Measurements from ENCODE around the gene LRP1B.

LRP1B gene

DNA sequence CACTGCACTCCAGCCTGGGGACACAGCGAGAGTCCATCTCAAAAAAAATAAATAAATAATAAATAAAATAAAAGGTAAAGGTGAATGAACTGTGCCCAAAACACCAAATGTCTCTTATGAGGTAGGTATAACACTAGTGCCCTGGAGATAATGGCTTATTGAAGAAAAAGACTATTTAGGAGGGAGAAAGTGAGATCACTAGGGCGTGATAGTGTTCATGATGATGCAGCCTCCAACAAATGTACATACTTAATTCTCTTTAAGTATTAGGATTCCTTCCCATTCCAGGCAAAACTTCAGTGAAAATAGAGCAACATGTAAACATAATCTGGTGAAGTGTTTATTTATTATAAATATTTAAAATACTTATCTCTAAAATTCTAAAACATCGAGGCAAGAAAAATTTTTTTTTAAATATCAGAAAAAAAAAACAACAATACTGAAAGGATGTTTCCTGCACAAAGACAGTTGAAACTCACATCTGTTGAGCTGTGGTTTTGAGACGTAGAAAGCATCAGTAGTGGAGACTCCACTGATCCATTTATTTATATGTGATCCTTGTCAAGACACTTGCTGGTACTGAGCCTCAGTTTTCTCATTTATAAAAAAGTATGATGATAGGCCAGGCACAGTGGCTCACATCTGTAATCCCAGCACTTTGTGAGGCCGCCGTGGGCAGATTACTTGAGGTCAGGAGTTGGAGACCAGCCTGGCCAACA, 183.3 kb downstream of the LRP1B start:
- DNase-seq (ENCODE audit: low spot score): no peak

- DNase-seq (ENCODE audit: low spot score): no peak
These were observed 184.8 kb downstream of the LRP1B start for GRCh38 chr2:141946016-141946415.

- DNase-seq (ENCODE audit: low spot score): no peak
These were observed 186.9 kb downstream of the LRP1B start for GRCh38 chr2:141943918-141944317.

DNA sequence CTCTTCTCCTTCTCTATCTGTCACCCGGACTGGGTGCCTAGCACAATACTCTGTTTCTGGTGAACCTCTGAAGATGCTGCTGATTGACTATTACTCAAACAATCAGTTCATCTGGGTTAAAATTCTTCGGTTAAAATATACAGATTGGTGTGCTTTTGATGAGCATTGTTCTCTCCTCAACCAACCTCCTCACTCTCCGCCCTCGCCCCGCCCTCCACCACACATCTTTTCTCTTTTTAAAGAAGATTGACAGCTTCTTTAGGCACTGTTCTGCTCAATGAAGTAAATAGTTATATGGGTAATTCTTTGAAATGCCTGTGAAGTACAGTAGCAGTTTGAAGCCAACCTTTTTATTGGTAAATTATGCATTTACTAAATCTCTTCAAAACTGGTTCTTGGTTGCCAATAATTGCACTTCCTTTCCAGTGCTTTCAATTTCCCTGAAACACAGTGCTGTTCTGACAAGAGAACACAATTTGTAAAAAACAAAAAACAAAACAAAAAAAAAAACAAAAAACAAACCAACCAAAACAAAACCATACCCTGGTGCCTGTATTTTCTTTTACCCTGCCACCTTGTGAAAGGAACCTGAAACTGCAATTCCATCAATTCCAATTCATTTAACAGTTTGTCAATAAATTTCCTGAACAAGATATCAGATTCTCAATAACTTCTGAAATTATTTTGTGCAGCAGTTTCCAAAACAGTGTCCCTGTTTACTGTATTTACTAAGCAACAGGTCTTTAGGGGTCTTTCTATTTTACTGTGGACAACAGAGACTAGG, 188.6 kb downstream of the LRP1B start:
- no peak for DNase-seq (ENCODE audit: low spot score)

DNA sequence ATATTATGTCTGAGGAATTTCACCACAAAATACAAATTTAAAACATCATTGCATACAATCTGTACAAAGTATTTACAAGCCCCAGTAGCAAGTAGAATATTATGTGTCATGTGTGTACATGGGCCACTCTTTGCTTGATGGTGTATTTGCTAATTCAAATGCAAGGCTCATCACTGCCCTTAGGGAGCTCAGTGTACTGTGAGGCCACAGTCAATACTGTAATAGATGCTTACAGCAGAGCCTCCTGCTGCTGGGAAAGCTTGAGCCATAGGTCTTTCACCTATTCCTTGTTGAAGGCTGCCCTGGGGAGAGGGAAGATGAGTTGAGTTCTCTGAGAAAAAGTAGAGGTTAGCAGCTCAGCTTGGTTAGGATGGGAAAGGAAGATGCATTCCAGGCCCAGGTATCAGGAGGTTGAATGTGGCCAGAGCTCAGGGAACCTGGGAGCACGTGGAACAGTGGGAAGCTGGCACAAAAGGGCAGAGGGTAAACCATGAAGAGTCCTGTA, 189.6 kb downstream of the LRP1B start:
- no peak for DNase-seq (ENCODE audit: low spot score)

- DNase-seq (ENCODE audit: low spot score): no peak
These were observed 190.1 kb downstream of the LRP1B start for GRCh38 chr2:141940709-141941108.

GRCh38 chr2:141933226-141933625, 197.6 kb downstream of the LRP1B start:
- DNase-seq (ENCODE audit: low spot score): no peak

- DNase-seq (ENCODE audit: low spot score): no peak
These were observed 198.6 kb downstream of the LRP1B start for GRCh38 chr2:141932261-141932660.

DNA sequence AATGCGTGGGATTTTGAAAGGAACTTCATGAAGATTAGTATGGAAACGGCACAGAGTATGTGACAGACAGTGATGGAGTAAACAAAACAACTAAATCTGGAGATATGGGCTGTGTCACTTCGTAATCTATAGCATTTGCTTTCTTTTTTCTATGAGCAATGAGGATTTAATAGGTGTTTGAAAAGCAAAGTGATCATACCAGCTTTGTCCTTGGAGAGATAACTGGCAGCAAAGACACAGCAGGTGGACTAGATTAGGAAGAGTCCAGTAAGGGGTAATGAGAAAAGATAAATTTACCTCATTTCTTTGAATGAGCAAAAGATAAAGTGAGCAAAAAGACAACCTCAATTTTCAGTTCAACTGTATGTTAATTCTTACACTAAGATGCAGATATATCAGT, 199.0 kb downstream of the LRP1B start:
- no peak for DNase-seq (ENCODE audit: low spot score)

- no peak for DNase-seq (ENCODE audit: low spot score)
These were observed 200.0 kb downstream of the LRP1B start for GRCh38 chr2:141930803-141931202.

DNA sequence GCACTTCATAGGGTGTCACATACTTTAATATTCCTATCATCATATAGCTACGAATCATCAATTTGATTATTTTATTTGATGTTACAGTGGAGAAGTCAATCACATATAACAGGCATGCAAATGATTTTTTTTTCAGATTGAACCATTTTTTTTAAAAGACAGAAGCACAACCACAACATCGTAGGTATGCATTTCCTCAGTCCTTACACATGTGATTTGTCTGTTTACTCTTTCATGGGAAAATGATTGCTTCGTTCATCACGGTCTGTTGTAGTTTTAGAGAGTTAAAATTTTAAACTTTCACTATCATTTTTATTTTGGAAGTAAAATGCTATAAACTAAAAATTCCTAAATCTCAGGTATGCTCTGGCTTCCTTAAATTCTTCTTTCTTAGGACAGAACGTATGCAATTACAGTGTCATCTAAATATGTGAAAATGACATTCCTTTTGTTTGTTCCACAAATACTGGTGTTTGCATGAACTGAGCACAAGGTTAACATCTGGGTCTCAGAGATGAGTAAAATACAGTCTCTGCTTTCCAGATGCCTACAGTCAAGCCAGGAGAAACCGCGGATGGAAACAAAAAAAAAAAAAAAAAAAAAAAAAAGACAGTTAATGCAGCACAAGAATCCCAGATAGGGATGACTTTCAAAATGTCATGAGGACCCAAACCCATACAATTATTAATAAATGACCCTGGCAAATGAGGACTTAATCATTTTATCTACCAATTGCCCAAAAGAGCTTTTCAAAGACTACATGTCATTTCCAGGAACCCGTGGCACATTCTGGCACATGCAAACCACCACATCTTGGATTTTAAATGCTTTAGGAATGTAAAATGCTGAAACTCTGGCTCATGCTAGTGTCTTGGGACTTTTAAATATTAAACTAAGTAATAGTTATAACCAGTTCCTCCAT, 201.2 kb downstream of the LRP1B start:
- no peak for DNase-seq (ENCODE audit: low spot score)

GRCh38 chr2:141928476-141928875, 202.3 kb downstream of the LRP1B start:
- no peak for DNase-seq (ENCODE audit: low spot score)

DNA sequence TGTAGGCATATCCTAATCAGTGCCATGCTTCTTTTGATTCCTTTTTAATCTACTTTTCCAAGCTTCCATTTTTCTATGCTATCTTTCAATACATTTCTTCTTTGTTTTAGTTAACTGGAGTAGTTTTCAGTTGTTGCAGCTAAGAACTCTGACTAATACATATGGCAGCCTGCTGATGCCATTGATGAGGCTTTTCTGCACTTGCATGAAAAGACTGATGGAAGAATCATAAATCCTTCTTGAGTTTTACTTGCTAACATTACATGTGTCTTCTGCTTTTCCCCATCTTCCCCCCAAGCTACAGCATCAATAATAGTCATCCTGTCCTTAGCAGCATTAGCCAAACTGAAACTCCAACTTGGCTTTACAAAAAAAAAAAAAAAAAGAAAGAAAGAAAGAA, 203.3 kb downstream of the LRP1B start:
- peak; percentile 4 for DNase-seq (ENCODE audit: low spot score)

GRCh38 chr2:141925511-141925910, 205.3 kb downstream of the LRP1B start:
- no peak for DNase-seq (ENCODE audit: low spot score)

DNA sequence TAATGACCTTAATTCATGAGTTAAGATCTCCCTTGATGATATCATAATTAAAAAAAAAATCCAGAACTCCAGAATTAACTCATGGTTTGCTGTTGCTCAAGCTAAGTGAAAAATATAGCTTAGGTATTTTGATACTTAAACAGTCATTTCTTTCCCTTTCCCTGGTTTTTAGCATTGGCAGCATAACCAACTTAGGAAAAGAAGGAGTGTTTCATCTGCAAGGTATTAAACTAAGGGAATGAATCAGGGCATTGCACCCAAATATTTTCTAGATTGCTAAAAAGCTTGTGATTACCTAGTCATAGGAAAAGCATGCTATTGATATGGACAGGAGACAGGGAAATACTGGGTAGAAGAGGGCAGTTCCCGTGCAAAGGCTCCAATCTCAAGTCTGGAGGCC, 207.2 kb downstream of the LRP1B start:
- DNase-seq (ENCODE audit: low spot score): peak; percentile 81

DNA sequence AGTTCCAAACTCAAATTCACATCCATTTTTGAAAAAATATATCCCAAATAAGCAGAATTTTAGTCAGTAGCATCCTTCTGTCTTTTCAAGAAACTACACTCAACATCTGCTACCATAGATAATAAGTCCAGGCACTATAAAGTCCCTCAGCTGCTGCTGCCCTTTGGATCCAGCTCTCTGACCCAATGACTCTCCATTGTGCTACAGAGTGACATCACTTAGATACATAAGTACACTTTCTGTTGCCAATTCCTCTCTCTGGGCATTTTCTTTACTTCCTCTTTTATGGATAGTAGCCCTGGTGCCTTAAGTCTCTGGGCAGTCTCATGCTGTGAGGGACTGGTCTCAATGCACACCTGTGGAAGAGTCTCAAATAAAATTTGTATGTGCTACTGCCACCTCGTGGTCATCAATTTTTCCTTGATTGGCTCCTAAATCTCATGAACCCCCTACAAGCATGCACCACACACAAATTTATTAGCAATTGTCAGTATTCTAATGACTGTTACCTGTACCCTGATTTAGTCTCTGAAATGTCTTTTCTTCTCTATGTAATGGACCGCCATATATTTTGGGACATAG, 219.2 kb downstream of the LRP1B start:
- DNase-seq (ENCODE audit: low spot score): peak; percentile 45

- no peak for DNase-seq (ENCODE audit: low spot score)
These were observed 224.1 kb downstream of the LRP1B start for GRCh38 chr2:141906678-141907077.

DNA sequence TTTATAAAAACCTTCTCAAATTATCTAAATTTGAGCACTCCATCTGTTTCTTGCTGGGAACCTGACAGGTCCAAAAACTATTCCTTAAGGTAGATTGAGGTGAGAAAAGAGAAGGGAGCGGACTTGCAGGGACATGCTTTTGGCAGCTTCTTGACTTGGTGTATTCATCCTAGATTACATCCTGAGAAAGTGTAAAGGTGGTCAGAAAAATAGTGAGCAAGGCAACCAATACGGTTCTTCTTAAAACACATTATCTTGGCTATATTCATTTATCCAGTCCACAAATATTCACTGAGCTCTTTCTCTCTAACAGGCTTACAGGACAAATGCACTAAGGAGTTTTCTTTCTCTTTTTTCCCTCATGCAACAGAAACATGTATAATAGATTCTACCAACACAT, 230.0 kb downstream of the LRP1B start:
- no peak for DNase-seq (ENCODE audit: low spot score)

DNA sequence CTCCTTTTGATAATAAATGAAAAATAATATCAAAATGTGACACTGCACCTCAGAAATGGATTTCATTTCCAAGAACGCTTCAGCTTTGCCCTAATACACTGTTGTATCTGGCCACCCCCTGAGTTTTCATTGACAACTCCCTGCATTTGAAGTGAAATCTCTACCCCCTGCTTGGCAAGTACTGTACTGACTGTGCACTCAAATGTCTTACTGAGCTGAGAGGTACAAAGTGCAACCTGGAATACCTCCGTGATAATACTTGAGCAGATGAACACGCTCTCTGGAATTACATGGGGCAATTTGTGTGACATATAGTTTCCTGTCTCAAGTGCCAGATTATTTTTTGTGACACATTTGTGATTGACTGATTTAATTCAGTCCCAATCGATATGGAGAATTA, 231.1 kb downstream of the LRP1B start:
- DNase-seq (ENCODE audit: low spot score): no peak

DNA sequence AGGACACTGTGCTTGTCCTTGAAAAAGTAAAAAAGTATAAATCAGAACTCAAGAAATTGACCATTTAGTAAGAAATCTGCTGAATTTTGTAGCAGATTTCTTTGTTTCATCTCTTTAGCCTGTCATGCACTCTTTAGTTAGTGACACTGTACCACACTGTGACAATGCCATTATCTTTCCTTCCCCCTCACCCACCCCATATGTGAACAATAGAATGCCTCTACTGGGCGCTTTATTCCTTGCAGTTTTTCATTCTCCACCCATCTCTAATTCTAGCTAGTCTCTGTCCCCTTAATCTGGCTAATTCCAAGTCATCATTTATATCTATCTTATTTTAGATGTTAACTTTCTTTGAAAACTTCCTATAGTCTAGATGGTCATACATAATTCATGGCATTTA, 241.0 kb downstream of the LRP1B start:
- DNase-seq (ENCODE audit: low spot score): no peak

- no peak for DNase-seq (ENCODE audit: low spot score)
These were observed 241.7 kb downstream of the LRP1B start for GRCh38 chr2:141888987-141889555.

GRCh38 chr2:141887363-141887762, 243.5 kb downstream of the LRP1B start:
- DNase-seq (ENCODE audit: low spot score): no peak
